Activated T-cell treated with anti-CD3 and anti-CD28 coated beads, Interleukin-2, amount 50 U/mL, for 72 hours (primary cell): ENCODE data around the gene CFAP299. TPM values are rescaled to one million over a fixed set of nuclear protein-coding genes. Genes with fewer than 3 reads are reported as not detected.

ENCODE experiments used
- ATAC-seq, 2 donors: fragments of 150-1000 bp; cut with Tn5 transposase; replicated peaks in 1 of 2; 2 replicates each; pipeline ENCODE4 v1.10.0; 2021; ENCODE audit warnings: moderate library complexity in 2 of 2, mild to moderate bottlenecking in 1 of 2
- DNase-seq, 2 donors: peaks; one replicate each; pipeline ENCODE4 v3.0.0; 2021 to 2022; ENCODE audit warnings: mixed read lengths in 1 of 2
- H3K27ac Mint-ChIP-seq: one replicate; pipeline ENCODE4 v1.8.0; 2022; ENCODE audit warnings: mild to moderate bottlenecking, moderate library complexity, mixed read lengths
- H3K27me3 Mint-ChIP-seq: one replicate; pipeline ENCODE4 v1.8.0; 2022; ENCODE audit warnings: low read depth, mixed read lengths
- H3K36me3 Mint-ChIP-seq, 2 donors: one replicate each; pipeline ENCODE4 v1.8.0; 2022; ENCODE audit warnings: mixed read lengths in 2 of 2, mild to moderate bottlenecking in 1 of 2; ENCODE audit not compliant: insufficient read depth in 2 of 2
- H3K4me1 Mint-ChIP-seq: one replicate; pipeline ENCODE4 v1.8.0; 2022; ENCODE audit warnings: low read depth, mixed read lengths
- H3K4me3 Mint-ChIP-seq, 2 donors: one replicate each; pipeline ENCODE4 v1.8.0; 2022; ENCODE audit warnings: mild to moderate bottlenecking in 2 of 2, mixed read lengths in 2 of 2, moderate library complexity in 2 of 2
- H3K9me3 Mint-ChIP-seq, 2 donors: one replicate each; pipeline ENCODE4 v1.8.0; 2022; ENCODE audit warnings: mixed read lengths in 2 of 2
- total RNA-seq, 2 donors: library from RNA; stranded (reverse); gene quantifications; one replicate each; pipeline ENCODE4 v1.2.3, GENCODE V29; 2022

Gene CFAP299
- total RNA-seq, 2 donors from 2014 or later, result not detected

DNA sequence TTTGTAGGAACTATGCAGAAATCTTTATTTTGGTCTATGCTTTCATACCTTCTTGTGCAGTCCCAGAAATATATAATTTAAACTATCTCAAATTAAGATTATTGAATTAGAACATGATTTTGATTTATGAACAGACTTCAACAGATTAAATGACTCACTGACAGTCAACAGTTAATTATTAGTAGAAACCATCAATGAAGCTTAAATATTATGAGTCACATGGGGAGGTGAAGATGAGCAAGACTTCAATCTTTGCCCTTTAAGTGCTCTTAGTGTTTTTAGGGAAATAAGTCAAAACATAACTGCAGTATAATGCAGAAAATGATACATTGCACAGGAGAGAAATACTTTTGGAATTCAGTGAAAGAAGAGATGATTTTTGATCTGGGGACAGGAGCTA, 613.5 kb downstream of the CFAP299 start:
- Mint-ChIP-seq H3K27me3 (peaks cover 6% of the 10 kb centered on the region), H3K36me3 (no peaks in the 10 kb centered on the region), H3K4me3 (no peak overlapping the region), H3K27ac (no peak overlapping the region), H3K9me3 (no peaks in the 10 kb centered on the region), H3K4me1 (no peaks in the 10 kb centered on the region)
- DNase-seq, result no peak
- no peak for ATAC-seq

DNA sequence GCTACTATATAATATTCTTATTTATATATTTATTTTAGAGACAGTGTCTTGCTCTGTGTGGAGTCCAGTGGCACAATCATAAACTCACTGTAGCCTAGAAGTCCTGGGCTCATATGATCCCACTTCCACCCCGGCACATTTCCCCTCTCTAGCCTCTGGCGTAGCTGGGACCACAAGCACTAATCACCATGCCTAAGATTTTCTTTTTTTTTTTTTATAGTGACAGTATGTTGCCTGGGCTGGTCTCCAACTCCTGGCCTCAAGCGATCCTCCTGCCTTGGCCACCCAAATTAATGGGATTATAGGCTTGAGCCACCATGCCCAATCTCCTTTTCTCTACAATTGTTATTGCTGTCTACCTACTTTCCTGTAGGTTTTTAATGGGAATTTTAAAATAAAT, 620.9 kb downstream of the CFAP299 start:
- no peaks in the 10 kb centered on the region for H3K4me1 Mint-ChIP-seq
- H3K9me3 Mint-ChIP-seq, result no peaks in the 10 kb centered on the region
- no peak overlapping the region for H3K27ac Mint-ChIP-seq

DNA sequence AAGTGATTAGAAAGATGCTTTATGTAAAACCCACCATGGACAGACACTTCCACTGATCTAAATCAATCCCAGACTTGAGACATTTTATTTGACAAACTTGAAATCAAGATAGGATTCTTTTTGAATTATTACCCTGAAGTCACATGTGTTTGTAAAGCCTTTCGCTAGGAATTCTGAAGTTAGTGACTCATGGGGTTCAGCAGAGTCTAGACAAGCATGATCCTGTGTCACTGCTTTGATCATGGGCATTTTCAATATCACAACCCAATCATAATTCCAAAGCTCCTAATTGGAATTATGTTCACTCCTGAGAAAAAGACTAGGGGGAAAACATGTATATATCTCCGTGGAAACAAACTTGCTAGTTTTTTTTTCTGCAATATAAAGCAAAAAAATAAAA, 627.5 kb downstream of the CFAP299 start:
- Mint-ChIP-seq H3K27ac (no peak overlapping the region), H3K36me3 (no peaks in the 10 kb centered on the region)
- no peak for ATAC-seq

More for the DNA sequence above, 620.9 kb downstream of the CFAP299 start:
- H3K27me3 Mint-ChIP-seq, result no peaks in the 10 kb centered on the region
- DNase-seq, result no peak
- ATAC-seq, result no peak
- H3K4me3 Mint-ChIP-seq, result no peak overlapping the region
- H3K36me3 Mint-ChIP-seq, result no peaks in the 10 kb centered on the region

DNA sequence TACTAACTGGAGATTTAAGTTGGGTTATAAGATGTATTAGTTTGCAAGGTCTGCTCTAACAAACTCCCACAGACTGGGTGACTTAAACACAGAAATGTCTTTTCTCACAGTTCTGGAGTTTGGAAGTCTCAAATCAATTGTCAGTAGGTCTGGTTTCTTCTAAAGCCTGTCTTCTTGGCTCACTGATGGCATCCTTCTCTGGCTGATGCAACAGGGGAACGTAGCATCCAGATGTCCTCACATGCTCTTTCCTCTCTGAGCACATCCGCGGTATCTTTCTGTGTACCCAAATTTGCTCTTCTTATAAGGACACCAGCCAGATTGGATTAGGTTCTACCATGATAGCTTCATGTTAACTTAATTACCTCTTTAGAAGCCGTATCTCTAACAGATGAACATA, 631.8 kb downstream of the CFAP299 start:
- Mint-ChIP-seq H3K36me3 (no peaks in the 10 kb centered on the region), H3K27me3 (no peaks in the 10 kb centered on the region), H3K4me3 (no peak overlapping the region), H3K9me3 (no peaks in the 10 kb centered on the region), H3K27ac (no peak overlapping the region), H3K4me1 (no peaks in the 10 kb centered on the region)
- DNase-seq (no peak), ATAC-seq (no peak)

More for the DNA sequence above, 627.5 kb downstream of the CFAP299 start:
- DNase-seq, result no peak
- Mint-ChIP-seq H3K27me3 (no peaks in the 10 kb centered on the region), H3K4me3 (no peak overlapping the region), H3K9me3 (no peaks in the 10 kb centered on the region), H3K4me1 (no peaks in the 10 kb centered on the region)

DNA sequence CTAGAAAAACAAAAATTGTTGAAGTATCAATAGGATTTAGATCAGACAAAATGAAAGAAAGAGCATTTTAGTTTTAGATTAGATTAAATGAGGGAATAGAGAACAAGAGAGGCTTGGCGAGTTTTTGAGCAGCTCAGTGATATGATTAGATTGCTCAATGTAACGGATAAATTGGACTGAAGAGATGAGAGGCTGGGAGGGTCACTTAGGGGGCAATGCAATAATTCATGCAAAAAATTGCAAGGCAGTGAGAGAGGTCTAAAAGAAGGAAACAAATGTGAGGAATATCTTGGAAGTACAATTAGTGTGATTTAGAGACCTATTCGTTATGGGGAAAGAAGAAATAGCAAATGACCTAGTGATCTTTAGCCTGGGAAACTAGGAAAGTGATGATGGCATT, 644.7 kb downstream of the CFAP299 start:
- DNase-seq (no peak), ATAC-seq (no peak)
- H3K4me1 Mint-ChIP-seq, result no peaks in the 10 kb centered on the region
- no peaks in the 10 kb centered on the region for H3K36me3 Mint-ChIP-seq
- H3K4me3 Mint-ChIP-seq, result no peak overlapping the region
- H3K9me3 Mint-ChIP-seq, result no peaks in the 10 kb centered on the region
- peaks cover 13% of the 10 kb centered on the region for H3K27me3 Mint-ChIP-seq
- H3K27ac Mint-ChIP-seq, result no peak overlapping the region

DNA sequence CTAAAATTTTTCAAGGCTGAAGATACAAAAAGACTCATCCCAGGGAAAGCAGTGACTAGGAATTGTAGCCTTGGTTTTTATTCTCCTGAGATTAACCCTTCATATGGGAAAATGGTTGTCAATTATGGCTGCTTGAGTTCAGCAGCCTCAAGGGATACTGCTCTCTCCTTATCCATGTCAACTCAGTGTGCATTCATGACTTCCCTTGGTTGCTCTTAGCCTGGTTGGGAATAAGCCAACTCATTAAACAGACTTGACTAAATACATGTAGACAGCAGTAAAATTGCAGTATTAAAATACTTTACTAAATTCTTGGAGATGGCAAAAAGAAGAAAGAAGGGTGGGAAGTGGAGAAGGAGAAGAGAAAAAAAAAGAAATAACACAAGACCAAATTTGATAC, 650.5 kb downstream of the CFAP299 start:
- H3K9me3 Mint-ChIP-seq, result no peaks in the 10 kb centered on the region
- no peaks in the 10 kb centered on the region for H3K4me1 Mint-ChIP-seq
- ATAC-seq (no peak), DNase-seq (no peak)
- H3K27me3 Mint-ChIP-seq, result no peaks in the 10 kb centered on the region
- no peak overlapping the region for H3K4me3 Mint-ChIP-seq
- no peak overlapping the region for H3K27ac Mint-ChIP-seq
- H3K36me3 Mint-ChIP-seq, result no peaks in the 10 kb centered on the region

DNA sequence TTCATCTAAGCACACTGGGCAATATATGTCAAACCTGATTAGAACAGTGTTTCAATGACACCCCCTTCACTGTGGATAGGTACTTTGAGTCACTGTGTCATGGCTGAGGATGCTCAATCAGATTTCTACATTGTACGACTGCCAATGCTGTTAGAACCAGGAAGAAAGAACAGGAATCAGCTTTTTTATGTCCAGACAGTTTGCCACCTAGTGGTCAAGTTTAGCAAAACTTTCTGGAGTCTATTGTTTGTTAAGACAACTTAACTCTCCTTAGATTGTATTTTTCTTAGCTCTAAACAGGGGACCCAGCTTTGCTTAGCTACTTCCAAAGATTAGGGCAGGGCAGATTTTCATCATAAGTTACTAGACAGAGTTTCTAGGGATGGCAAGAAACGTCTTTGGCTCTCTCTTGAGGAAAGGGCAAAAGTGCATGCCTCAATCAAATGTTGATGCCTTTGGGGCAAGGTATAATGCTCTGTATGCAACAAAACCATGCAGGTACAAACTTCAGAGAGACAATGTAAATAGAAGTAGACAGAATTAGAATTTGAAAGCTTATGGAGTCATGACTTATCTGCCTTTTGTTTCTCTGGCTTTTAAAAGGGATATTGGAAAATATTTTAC, 654.5 kb downstream of the CFAP299 start:
- H3K36me3 Mint-ChIP-seq, result no peaks in the 10 kb centered on the region
- H3K4me3 Mint-ChIP-seq, result no peak overlapping the region
- H3K27ac Mint-ChIP-seq, result no peak overlapping the region
- H3K4me1 Mint-ChIP-seq, result no peaks in the 10 kb centered on the region
- peaks cover 6% of the 10 kb centered on the region for H3K27me3 Mint-ChIP-seq
- DNase-seq, result peak; percentile 3 to 10
- ATAC-seq, result no peak
- H3K9me3 Mint-ChIP-seq, result no peaks in the 10 kb centered on the region

DNA sequence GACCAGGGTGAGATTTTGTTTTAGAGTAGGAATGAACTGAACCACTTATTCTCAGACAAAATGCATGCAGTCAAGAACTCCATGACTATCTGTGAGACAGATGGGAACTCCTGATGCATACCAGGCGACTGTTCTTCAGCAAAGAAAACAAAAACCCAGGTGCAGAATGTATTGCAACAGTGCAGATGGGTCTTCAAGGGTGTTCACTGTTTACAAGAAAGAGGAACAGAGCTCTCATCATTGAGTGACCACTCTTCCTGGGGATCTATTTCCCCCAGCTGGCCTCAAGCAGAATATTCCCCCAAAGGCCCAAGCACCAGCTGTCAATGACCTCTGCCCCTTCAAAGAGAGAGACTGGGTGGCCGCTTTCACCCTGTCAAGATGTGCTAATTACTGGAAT, 655.3 kb downstream of the CFAP299 start:
- H3K4me1 Mint-ChIP-seq, result no peaks in the 10 kb centered on the region
- H3K4me3 Mint-ChIP-seq, result no peak overlapping the region
- DNase-seq (no peak), ATAC-seq (no peak)
- no peaks in the 10 kb centered on the region for H3K36me3 Mint-ChIP-seq
- H3K9me3 Mint-ChIP-seq, result no peaks in the 10 kb centered on the region
- H3K27ac Mint-ChIP-seq, result no peak overlapping the region
- H3K27me3 Mint-ChIP-seq, result peaks cover 6% of the 10 kb centered on the region

DNA sequence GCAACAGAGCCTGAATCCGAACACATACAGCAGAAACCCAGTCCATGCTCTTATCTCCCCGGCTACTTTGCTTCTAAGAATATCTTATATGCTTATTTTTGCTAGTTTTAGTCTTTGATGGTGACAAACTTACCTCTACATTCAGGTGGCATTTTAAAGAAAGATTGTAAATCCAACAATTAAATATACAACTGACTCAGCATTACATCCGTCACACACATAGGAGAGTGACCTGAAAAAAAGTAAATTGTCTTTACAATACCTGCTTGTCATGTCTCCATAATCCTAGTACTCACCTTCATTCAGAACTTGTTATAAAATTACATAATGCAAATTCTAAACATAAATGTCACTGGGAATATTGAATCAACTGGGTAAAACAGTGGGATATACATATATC, 664.4 kb downstream of the CFAP299 start:
- Mint-ChIP-seq H3K4me3 (no peak overlapping the region), H3K9me3 (no peaks in the 10 kb centered on the region), H3K27me3 (peaks cover 10% of the 10 kb centered on the region), H3K36me3 (no peaks in the 10 kb centered on the region), H3K4me1 (no peaks in the 10 kb centered on the region), H3K27ac (no peak overlapping the region)
- DNase-seq, result no peak
- ATAC-seq, result no peak

DNA sequence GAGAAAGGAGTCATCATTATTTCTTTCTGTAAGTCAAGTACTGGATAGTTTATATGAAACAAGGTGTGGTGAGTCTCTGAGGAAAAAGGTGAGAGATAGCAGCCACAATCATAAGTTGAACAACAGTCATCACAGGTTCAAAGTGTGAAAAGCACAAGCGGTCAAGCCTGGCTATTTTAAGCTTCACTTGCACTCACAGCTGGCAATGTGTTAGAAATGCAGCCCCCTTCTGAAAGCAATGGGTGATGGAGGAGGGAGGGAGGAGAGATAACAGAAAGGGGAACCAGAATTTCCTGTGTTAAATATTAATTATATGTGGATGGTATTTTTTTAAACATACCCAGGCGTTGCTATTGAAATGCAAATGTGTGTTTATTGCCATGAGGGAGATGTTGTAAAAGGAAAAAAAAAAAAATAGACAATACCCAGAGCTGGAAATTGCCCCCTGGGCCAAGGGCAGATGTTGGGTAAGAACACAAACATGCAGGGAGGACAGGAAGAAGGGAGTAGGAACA, 668.1 kb downstream of the CFAP299 start:
- H3K27me3 Mint-ChIP-seq, result peaks cover 21% of the 10 kb centered on the region
- no peak for ATAC-seq
- no peak overlapping the region for H3K4me3 Mint-ChIP-seq
- no peak for DNase-seq
- no peaks in the 10 kb centered on the region for H3K36me3 Mint-ChIP-seq
- H3K27ac Mint-ChIP-seq, result no peak overlapping the region
- H3K9me3 Mint-ChIP-seq, result peaks cover 0 to 2% of the 10 kb centered on the region in 2 donors
- no peaks in the 10 kb centered on the region for H3K4me1 Mint-ChIP-seq

DNA sequence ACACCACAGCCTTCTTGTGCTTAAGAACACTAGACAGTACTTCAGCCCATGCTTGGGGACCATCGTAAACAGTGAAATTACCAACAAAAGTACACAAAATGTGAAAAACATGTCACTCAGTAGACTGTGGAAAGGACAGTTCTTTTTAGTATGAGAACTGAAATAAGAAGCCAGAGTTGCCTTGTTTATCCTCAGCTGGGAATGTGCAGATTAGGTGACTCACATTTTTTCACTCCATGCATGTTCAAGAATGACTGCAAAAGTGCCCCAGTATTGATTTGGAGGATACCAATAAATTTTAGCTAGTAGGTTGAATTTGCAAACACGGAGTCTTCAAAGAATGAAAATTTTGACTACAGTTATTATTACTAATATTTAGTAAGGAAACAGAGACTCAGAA, 671.9 kb downstream of the CFAP299 start:
- Mint-ChIP-seq H3K9me3 (peaks cover 0 to 2% of the 10 kb centered on the region in 2 donors), H3K4me1 (no peaks in the 10 kb centered on the region), H3K27ac (no peak overlapping the region), H3K4me3 (no peak overlapping the region), H3K27me3 (peaks cover 23% of the 10 kb centered on the region), H3K36me3 (no peaks in the 10 kb centered on the region)
- DNase-seq (no peak), ATAC-seq (no peak)

Other genes with a start within 250 kb of the CFAP299 start
- 1 to 10 TPM; 1.8 to 3.3 TPM for gene PRDM8, start 138.2 kb upstream of the CFAP299 start, total RNA-seq
- gene FGF5, start 69.1 kb upstream of the CFAP299 start, total RNA-seq, result not detected